HepG2 (cell line): ENCODE results near the gene C2orf81. TPM values are rescaled to one million over a fixed set of nuclear protein-coding genes. Genes with fewer than 3 reads are reported as not detected.
A peak's percentile ranks its signal among the peaks of the same experiment; 100 is the strongest.

ENCODE experiments used
- CREM ChIP-seq, 2 experiments: sonication (generic) in 1 of 2; formaldehyde crosslinking in 1 of 2; IDR thresholded peaks; 2 replicates each; pipeline versions ENCODE4 v1.4.0 to v1.6.1; 2016 to 2020; ENCODE audit warnings: antibody characterized with exemption in 1 of 2, mild to moderate bottlenecking in 1 of 2, missing genetic modification reagents in 1 of 2
- FUBP1 ChIP-seq: sonication (generic); formaldehyde crosslinking; IDR thresholded peaks from 2 replicates; pipeline ENCODE4 v1.5.1; 2020; ENCODE audit warnings: missing genetic modification reagents, mild to moderate bottlenecking, borderline replicate concordance
- HNRNPL ChIP-seq: fragments of 200-400 bp; formaldehyde crosslinking; IDR thresholded peaks from 2 replicates; pipeline ENCODE4 v1.6.1; 2017; ENCODE audit warnings: mild to moderate bottlenecking, low read depth, low read length
- NFE2L2 ChIP-seq: fragments of 150-350 bp; IDR thresholded peaks from 2 replicates; pipeline ENCODE4 v1.6.1; 2014; ENCODE audit warnings: low read length
- RFX5 ChIP-seq: IDR thresholded peaks from 2 replicates; pipeline ENCODE4 v1.6.1; 2011; ENCODE audit warnings: low read depth, low read length, improper control_type of control experiment
- TAF1 ChIP-seq: sonication (generic); formaldehyde crosslinking; IDR thresholded peaks from 2 replicates; pipeline ENCODE4 v1.4.0; 2020; ENCODE audit warnings: missing genetic modification reagents
- ZBTB2 ChIP-seq: sonication (generic); formaldehyde crosslinking; IDR thresholded peaks from 2 replicates; pipeline ENCODE4 v1.8.0; 2022; ENCODE audit warnings: low read depth, missing genetic modification reagents
- ZBTB8A ChIP-seq: sonication (generic); formaldehyde crosslinking; IDR thresholded peaks from 2 replicates; pipeline ENCODE4 v1.4.0; 2020; ENCODE audit warnings: mild to moderate bottlenecking, low read depth, missing genetic modification reagents, borderline replicate concordance
- ZNF3 ChIP-seq: IDR thresholded peaks from 2 replicates; pipeline ENCODE4 v1.7.0; 2017; ENCODE audit warnings: inconsistent platforms
- ZNF7 ChIP-seq: IDR thresholded peaks from 2 replicates; pipeline ENCODE4 v1.6.1; 2016; ENCODE audit warnings: missing biosample characterization, missing genetic modification reagents
- polyA plus RNA-seq, 8 experiments: library from polyadenylated mRNA; depleted of rRNA in 3 of 8; stranded (reverse) in 7 of 8; unstranded in 1 of 8; fragments of >200 nt; fragmentation: Illumina TruSeq in 4 of 8; extraction: Trizol in 4 of 8; gene quantifications; 2 replicates each; pipeline versions ENCODE4 v1.2.1 to v1.2.3, GENCODE V29; 2011 to 2016; ENCODE audit warnings: low read depth in 4 of 8, missing spikeins in 1 of 8, mixed read lengths in 1 of 8; ENCODE audit not compliant: insufficient read depth in 1 of 8
- total RNA-seq, 5 experiments: library from RNA; depleted of rRNA; stranded (reverse); fragments of >200 nt; fragmentation: Illumina TruSeq; extraction: Trizol; gene quantifications; 2 replicates each; pipeline ENCODE4 v1.2.3, GENCODE V29; 2016; ENCODE audit warnings: low read depth in 1 of 5
- TF ChIP-seq, protein P1 (sequence below), 2 experiments: fragments of 450-650 bp in 1 of 2; sonication (generic) in 1 of 2; formaldehyde crosslinking in 1 of 2; IDR thresholded peaks; 2 replicates each; pipeline versions ENCODE4 v1.6.1 to v1.8.0; 2016 to 2022; ENCODE audit warnings: antibody characterized with exemption in 1 of 2, mild to moderate bottlenecking in 1 of 2, missing genetic modification reagents in 1 of 2

Gene C2orf81
- total and polyA plus RNA-seq, 2 of the 13 experiments (the other 11 are each of a cell fraction or from before 2014, with no cell fraction given), result 0.15 to 0.17 TPM

GRCh38 chr2:74440378-74441169, 19.2 kb upstream of the C2orf81 start (continued):
- TF ChIP-seq, protein P1, sequence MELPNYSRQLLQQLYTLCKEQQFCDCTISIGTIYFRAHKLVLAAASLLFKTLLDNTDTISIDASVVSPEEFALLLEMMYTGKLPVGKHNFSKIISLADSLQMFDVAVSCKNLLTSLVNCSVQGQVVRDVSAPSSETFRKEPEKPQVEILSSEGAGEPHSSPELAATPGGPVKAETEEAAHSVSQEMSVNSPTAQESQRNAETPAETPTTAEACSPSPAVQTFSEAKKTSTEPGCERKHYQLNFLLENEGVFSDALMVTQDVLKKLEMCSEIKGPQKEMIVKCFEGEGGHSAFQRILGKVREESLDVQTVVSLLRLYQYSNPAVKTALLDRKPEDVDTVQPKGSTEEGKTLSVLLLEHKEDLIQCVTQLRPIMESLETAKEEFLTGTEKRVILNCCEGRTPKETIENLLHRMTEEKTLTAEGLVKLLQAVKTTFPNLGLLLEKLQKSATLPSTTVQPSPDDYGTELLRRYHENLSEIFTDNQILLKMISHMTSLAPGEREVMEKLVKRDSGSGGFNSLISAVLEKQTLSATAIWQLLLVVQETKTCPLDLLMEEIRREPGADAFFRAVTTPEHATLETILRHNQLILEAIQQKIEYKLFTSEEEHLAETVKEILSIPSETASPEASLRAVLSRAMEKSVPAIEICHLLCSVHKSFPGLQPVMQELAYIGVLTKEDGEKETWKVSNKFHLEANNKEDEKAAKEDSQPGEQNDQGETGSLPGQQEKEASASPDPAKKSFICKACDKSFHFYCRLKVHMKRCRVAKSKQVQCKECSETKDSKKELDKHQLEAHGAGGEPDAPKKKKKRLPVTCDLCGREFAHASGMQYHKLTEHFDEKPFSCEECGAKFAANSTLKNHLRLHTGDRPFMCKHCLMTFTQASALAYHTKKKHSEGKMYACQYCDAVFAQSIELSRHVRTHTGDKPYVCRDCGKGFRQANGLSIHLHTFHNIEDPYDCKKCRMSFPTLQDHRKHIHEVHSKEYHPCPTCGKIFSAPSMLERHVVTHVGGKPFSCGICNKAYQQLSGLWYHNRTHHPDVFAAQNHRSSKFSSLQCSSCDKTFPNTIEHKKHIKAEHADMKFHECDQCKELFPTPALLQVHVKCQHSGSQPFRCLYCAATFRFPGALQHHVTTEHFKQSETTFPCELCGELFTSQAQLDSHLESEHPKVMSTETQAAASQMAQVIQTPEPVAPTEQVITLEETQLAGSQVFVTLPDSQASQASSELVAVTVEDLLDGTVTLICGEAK (IDR thresholded peaks at IDR 0.05), result no peak
- TF ChIP-seq, protein P1 (CRISPR knock-in tag; IDR thresholded peaks at IDR 0.05), result peak; percentile 62; the same call in 1 of the 2 replicates
- no peak for TF ChIP-seq NFE2L2
- no peak for TF ChIP-seq ZNF7 (CRISPR knock-in tag)
- 0 out of 2 replicates have a peak, but pooled peaks have one; percentile 21 for TF ChIP-seq ZBTB2
- no peak for TF ChIP-seq ZNF3 (CRISPR knock-in tag)
- TF ChIP-seq ZBTB8A (CRISPR knock-in tag), result peak; percentile 95
- no peak for TF ChIP-seq RFX5
- peak; percentile 82 for TF ChIP-seq TAF1
- no peak for TF ChIP-seq FUBP1 (CRISPR knock-in tag)
- TF ChIP-seq HNRNPL, result peak; percentile 84
- 0 out of 2 replicates have a peak, but pooled peaks have one; percentile 48 for TF ChIP-seq CREM (IDR thresholded peaks at IDR 0.05)
- TF ChIP-seq CREM (CRISPR knock-in tag; IDR thresholded peaks at IDR 0.05), result no peak
